Mesendoderm (in vitro differentiated cells): Measurements from ENCODE around the gene NCF4.
A peak's percentile ranks its signal among the peaks of the same experiment; 100 is the strongest.

Experiments
- DNase-seq: peaks from one replicate; pipeline ENCODE4 v3.0.0; 2013
- H2AK5ac ChIP-seq: 2 replicates; pipeline ENCODE4 v1.6.1; 2013; ENCODE audit warnings: low read length, inconsistent platforms
- H2BK120ac ChIP-seq: 2 replicates; pipeline ENCODE4 v1.6.1; 2013; ENCODE audit warnings: low read depth, mild to moderate bottlenecking, low read length, moderate library complexity, mixed read lengths
- H2BK15ac ChIP-seq: replicated peaks from 2 replicates; pipeline ENCODE4 v1.6.1; 2013; ENCODE audit warnings: low read depth, mild to moderate bottlenecking, moderate library complexity
- H2BK5ac ChIP-seq: 2 replicates; pipeline ENCODE4 v1.6.1; 2013; ENCODE audit warnings: low read length, inconsistent platforms
- H3K18ac ChIP-seq: 2 replicates; pipeline ENCODE4 v1.6.1; 2013; ENCODE audit warnings: mild to moderate bottlenecking, low read length, mixed read lengths
- H3K23ac ChIP-seq: one replicate; pipeline ENCODE4 v1.6.1; 2013; ENCODE audit warnings: low read length
- H3K27ac ChIP-seq: 2 replicates; pipeline ENCODE4 v1.5.1; 2013; ENCODE audit warnings: low read depth, mild to moderate bottlenecking, inconsistent platforms, low read length, moderate library complexity
- H3K27me3 ChIP-seq: 2 replicates; pipeline ENCODE4 v1.6.1; 2013; ENCODE audit warnings: low read length, control low read depth, mild to moderate bottlenecking, inconsistent platforms; ENCODE audit not compliant: insufficient read depth, poor library complexity
- H3K36me3 ChIP-seq: 2 replicates; pipeline ENCODE4 v1.6.1; 2013; ENCODE audit warnings: low read length, inconsistent platforms; ENCODE audit not compliant: control insufficient read depth, insufficient read depth
- H3K4ac ChIP-seq: one replicate; pipeline ENCODE4 v1.6.1; 2013; ENCODE audit warnings: low read depth, mild to moderate bottlenecking, low read length, moderate library complexity
- H3K4me1 ChIP-seq: 2 replicates; pipeline ENCODE4 v1.6.1; 2013; ENCODE audit warnings: low read depth, low read length, inconsistent platforms; ENCODE audit not compliant: control insufficient read depth
- H3K4me2 ChIP-seq: 2 replicates; pipeline ENCODE4 v1.6.1; 2013; ENCODE audit warnings: low read length
- H3K4me3 ChIP-seq: 2 replicates; pipeline ENCODE4 v1.5.1; 2013; ENCODE audit warnings: mild to moderate bottlenecking, low read length
- H3K56ac ChIP-seq: one replicate; pipeline ENCODE4 v1.6.1; 2013; ENCODE audit warnings: low read length
- H3K79me1 ChIP-seq: 2 replicates; pipeline ENCODE4 v1.6.1; 2013; ENCODE audit warnings: low read length, inconsistent platforms
- H3K79me2 ChIP-seq: 2 replicates; pipeline ENCODE4 v1.6.1; 2013; ENCODE audit warnings: mild to moderate bottlenecking, low read length; ENCODE audit not compliant: control insufficient read depth, insufficient read depth
- H3K9ac ChIP-seq: 2 replicates; pipeline ENCODE4 v1.6.1; 2013; ENCODE audit warnings: low read length, inconsistent platforms
- H4K5ac ChIP-seq: one replicate; pipeline ENCODE4 v1.6.1; 2013; ENCODE audit warnings: low read length
- H4K8ac ChIP-seq: one replicate; pipeline ENCODE4 v1.6.1; 2013; ENCODE audit warnings: low read depth, mild to moderate bottlenecking, control low read depth, low read length, moderate library complexity
- WGBS: extraction: QIAGEN DNeasy Blood & Tissue Kit; methylation state at CpG from one replicate; pipeline ENCODE4 v1.1.7; 2013; ENCODE audit warnings: low lambda C conversion rate, missing lambda C conversion rate; ENCODE audit not compliant: insufficient coverage; ENCODE audit errors: extremely low coverage; 5-methylcytosine and 5-hydroxymethylcytosine counted together

NCF4 gene

DNA sequence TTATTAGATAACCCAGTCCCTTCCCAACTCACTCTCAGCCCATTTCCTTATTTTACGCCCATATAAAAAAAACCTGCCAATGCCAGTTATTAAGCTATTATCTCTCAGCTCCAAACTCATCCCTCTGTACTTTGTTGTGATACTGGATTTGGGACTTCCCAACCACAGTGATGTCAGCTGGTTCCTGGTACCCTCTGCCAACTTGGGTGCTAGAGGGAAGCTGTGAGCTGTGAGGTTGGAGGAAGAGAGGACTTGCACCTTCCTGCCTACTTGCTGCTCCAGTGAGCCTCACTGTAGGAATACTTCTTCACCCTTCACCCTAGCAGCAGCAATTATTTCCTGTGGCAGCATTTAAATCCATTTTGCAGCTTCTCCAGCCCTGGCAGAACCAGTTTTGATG lies 33.5 kb downstream of the NCF4 start:
- no peak for DNase-seq
- no peak overlapping the region for H2AK5ac ChIP-seq
- no CpG with 5 or more reads among the region's 1 CpG for WGBS

DNA sequence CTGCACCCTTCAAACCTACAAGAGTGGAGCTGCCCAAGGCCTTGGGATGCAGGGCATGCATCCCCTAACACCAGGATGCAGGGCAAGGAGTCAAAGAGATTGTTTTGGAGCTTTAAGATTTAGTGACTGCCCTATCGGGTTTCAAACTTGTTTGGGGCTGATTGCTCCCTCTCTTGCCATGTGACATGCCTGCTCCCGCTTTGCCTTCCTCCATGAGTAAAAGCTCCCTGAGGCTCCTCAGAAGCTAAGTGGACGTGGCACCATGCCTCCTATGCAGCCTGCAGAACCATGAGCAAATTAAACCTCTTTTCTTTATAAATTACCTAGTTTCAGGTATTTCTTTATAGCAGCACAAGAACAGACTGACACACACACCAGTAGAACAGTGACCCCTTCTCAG lies 36.8 kb downstream of the NCF4 start:
- Histone ChIP-seq H4K8ac (no peak overlapping the region), H3K9ac (no peak overlapping the region), H3K27me3 (no peaks in the 10 kb centered on the region), H3K4ac (no peak overlapping the region), H4K5ac (no peak overlapping the region), H2BK15ac (no peak overlapping the region), H3K36me3 (no peaks in the 10 kb centered on the region), H3K56ac (no peak overlapping the region), H3K27ac (no peak overlapping the region), H3K79me2 (no peaks in the 10 kb centered on the region), H2BK120ac (no peak overlapping the region), H3K4me1 (peaks cover 5% of the 10 kb centered on the region), H3K79me1 (no peaks in the 10 kb centered on the region), H3K4me2 (no peak overlapping the region), H2AK5ac (no peak overlapping the region), H2BK5ac (no peak overlapping the region), H3K23ac (no peak overlapping the region), H3K18ac (no peak overlapping the region), H3K4me3 (no peak overlapping the region)
- no CpG with 5 or more reads among the region's 3 CpGs for WGBS
- no peak for DNase-seq

More for the DNA sequence above, 33.5 kb downstream of the NCF4 start:
- Histone ChIP-seq H3K18ac (no peak overlapping the region), H3K4me1 (no peaks in the 10 kb centered on the region), H3K79me1 (no peaks in the 10 kb centered on the region), H4K5ac (no peak overlapping the region), H4K8ac (no peak overlapping the region), H3K4me2 (no peak overlapping the region), H3K79me2 (no peaks in the 10 kb centered on the region), H2BK5ac (no peak overlapping the region), H2BK120ac (no peak overlapping the region), H2BK15ac (no peak overlapping the region), H3K27me3 (no peaks in the 10 kb centered on the region), H3K36me3 (no peaks in the 10 kb centered on the region), H3K4me3 (no peak overlapping the region), H3K56ac (no peak overlapping the region), H3K27ac (no peak overlapping the region), H3K4ac (no peak overlapping the region), H3K9ac (no peak overlapping the region), H3K23ac (no peak overlapping the region)

DNA sequence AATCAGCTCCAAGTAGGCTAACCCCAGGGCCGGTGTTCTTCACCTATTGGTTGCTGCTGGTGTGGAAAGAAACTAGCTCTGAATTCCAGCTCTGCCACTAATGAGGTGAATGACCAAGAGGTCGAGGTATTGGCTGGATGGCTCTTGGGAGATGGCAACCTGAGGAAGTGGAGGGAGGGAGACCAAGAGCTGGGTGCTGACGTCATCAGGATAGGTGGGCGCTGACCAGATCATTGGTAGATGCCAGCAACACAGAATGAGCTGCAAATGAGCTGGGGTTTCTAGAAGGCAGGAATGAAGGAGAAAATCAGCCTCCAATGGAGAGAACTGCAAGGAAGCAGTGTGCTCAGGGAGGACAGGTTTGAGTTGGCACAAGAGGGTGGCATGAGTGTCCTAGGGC lies 37.9 kb downstream of the NCF4 start:
- Histone ChIP-seq H2BK120ac (no peak overlapping the region), H4K5ac (no peak overlapping the region), H3K4me3 (no peak overlapping the region), H3K36me3 (no peaks in the 10 kb centered on the region), H3K9ac (no peak overlapping the region), H3K27me3 (no peaks in the 10 kb centered on the region), H2BK5ac (no peak overlapping the region), H2BK15ac (no peak overlapping the region), H3K27ac (no peak overlapping the region), H3K4ac (no peak overlapping the region), H3K23ac (no peak overlapping the region), H3K79me1 (no peaks in the 10 kb centered on the region), H3K4me1 (peaks cover 5% of the 10 kb centered on the region), H4K8ac (no peak overlapping the region), H2AK5ac (no peak overlapping the region), H3K56ac (no peak overlapping the region), H3K4me2 (no peak overlapping the region), H3K79me2 (no peaks in the 10 kb centered on the region), H3K18ac (no peak overlapping the region)
- no CpG with 5 or more reads among the region's 4 CpGs for WGBS
- no peak for DNase-seq

GRCh38 chr22:36899498-36899897 lies 38.7 kb downstream of the NCF4 start:
- H3K27me3 ChIP-seq: no peaks in the 10 kb centered on the region

DNA sequence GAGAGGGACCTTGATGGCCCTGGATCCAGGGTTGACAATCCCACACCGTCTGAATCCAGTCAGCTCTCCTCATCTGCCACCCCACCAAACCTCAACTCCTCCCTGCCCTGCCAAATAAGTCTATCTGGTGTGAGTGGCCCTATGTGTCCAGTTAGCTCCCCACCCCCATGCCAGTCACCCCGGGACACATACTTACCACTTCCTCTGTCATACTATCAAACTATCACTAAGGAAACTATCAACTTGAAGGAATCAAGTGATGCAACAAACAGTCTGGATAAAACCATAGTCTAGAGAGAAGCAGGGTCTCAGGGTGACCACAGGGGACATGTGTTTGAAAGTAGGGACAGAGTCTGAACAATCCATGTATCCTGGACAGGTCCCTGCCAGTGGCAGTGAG lies 39.4 kb downstream of the NCF4 start:
- no peak overlapping the region for H3K4me3 ChIP-seq
- H3K18ac ChIP-seq: no peak overlapping the region
- no peak overlapping the region for H2BK120ac ChIP-seq
- no peaks in the 10 kb centered on the region for H3K79me1 ChIP-seq
- H2AK5ac ChIP-seq: no peak overlapping the region
- H4K5ac ChIP-seq: no peak overlapping the region
- H3K23ac ChIP-seq: no peak overlapping the region
- DNase-seq: no peak
- no peak overlapping the region for H3K9ac ChIP-seq
- H3K36me3 ChIP-seq: no peaks in the 10 kb centered on the region
- H3K56ac ChIP-seq: no peak overlapping the region
- no peak overlapping the region for H3K4ac ChIP-seq
- no CpG with 5 or more reads among the region's 2 CpGs for WGBS
- H3K27me3 ChIP-seq: no peaks in the 10 kb centered on the region
- H3K4me1 ChIP-seq: peaks cover 5% of the 10 kb centered on the region
- H3K4me2 ChIP-seq: no peak overlapping the region
- no peak overlapping the region for H2BK15ac ChIP-seq
- H3K27ac ChIP-seq: no peak overlapping the region
- no peak overlapping the region for H2BK5ac ChIP-seq
- no peak overlapping the region for H4K8ac ChIP-seq
- no peaks in the 10 kb centered on the region for H3K79me2 ChIP-seq

More at GRCh38 chr22:36899498-36899897, 38.7 kb downstream of the NCF4 start:
- Histone ChIP-seq H3K23ac (no peak overlapping the region), H3K18ac (no peak overlapping the region), H2BK15ac (no peak overlapping the region), H4K5ac (no peak overlapping the region), H3K4me2 (no peak overlapping the region), H2BK120ac (no peak overlapping the region), H3K4me1 (peaks cover 5% of the 10 kb centered on the region), H3K56ac (no peak overlapping the region), H4K8ac (no peak overlapping the region), H3K4me3 (no peak overlapping the region), H3K79me1 (no peaks in the 10 kb centered on the region), H3K79me2 (no peaks in the 10 kb centered on the region), H3K9ac (no peak overlapping the region), H2AK5ac (no peak overlapping the region), H2BK5ac (no peak overlapping the region), H3K4ac (no peak overlapping the region), H3K36me3 (no peaks in the 10 kb centered on the region), H3K27ac (no peak overlapping the region)
- no peak for DNase-seq
- WGBS: no CpG with 5 or more reads among the region's 1 CpG

DNA sequence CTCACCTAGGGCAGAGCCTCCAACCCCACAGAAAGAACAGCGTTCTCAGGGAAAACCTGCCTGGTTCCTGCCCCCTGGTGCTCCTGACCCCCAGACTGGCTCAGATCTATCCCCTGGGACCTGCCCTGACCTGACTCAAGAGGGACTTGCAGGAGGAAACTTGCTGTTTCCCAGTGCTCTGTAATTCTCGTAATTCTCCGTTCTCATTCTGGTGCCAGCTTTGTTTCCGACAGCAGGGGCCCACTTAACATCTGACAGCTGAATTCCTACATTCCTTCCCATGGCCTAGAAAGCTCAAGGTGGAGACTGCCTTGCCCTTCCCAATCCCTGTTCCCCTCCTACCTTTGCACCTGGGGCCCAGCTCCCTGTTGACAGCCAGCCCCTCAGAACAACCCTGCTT lies 40.1 kb downstream of the NCF4 start:
- H2BK5ac ChIP-seq: no peak overlapping the region
- H3K79me2 ChIP-seq: no peaks in the 10 kb centered on the region
- no peaks in the 10 kb centered on the region for H3K36me3 ChIP-seq
- no peak overlapping the region for H3K4me2 ChIP-seq
- H3K4me1 ChIP-seq: peaks cover 5% of the 10 kb centered on the region
- H2AK5ac ChIP-seq: no peak overlapping the region
- no peak overlapping the region for H3K9ac ChIP-seq
- H3K79me1 ChIP-seq: no peaks in the 10 kb centered on the region
- H3K4me3 ChIP-seq: no peak overlapping the region
- no peak overlapping the region for H4K8ac ChIP-seq
- DNase-seq: peak; percentile 86
- no peak overlapping the region for H3K4ac ChIP-seq
- WGBS: no CpG with 5 or more reads among the region's 4 CpGs
- no peak overlapping the region for H3K23ac ChIP-seq
- H3K27me3 ChIP-seq: no peaks in the 10 kb centered on the region
- peak overlapping the region; percentile 51 for H3K56ac ChIP-seq
- H2BK120ac ChIP-seq: no peak overlapping the region
- no peak overlapping the region for H3K18ac ChIP-seq
- H4K5ac ChIP-seq: no peak overlapping the region
- no peak overlapping the region for H2BK15ac ChIP-seq
- no peak overlapping the region for H3K27ac ChIP-seq
